T-helper 17 cell (primary cell): Measurements from ENCODE around the gene SEMA7A. TPM values are rescaled to one million over a fixed set of nuclear protein-coding genes. Genes with fewer than 3 reads are reported as not detected.

Source experiments
- ATAC-seq: fragments of 150-1000 bp; cut with Tn5 transposase; 2 replicates; pipeline ENCODE4 v1.10.0; 2021; ENCODE audit warnings: mild to moderate bottlenecking, moderate library complexity
- DNase-seq, 3 donors: peaks; one replicate each; pipeline versions ENCODE4 v3.0.0 to v3.0.0-alpha.2; 2020 to 2021
- H3K9me3 ChIP-seq: one replicate; pipeline ENCODE4 v1.7.0; 2013; ENCODE audit warnings: low read length, mild to moderate bottlenecking; ENCODE audit not compliant: control insufficient read depth, poor library complexity, severe bottlenecking
- H3K27ac Mint-ChIP-seq: one replicate; pipeline ENCODE4 v1.8.0; 2022; ENCODE audit warnings: mild to moderate bottlenecking, moderate library complexity, mixed read lengths
- H3K27me3 Mint-ChIP-seq: one replicate; pipeline ENCODE4 v1.8.0; 2022; ENCODE audit warnings: mixed read lengths
- H3K36me3 Mint-ChIP-seq: one replicate; pipeline ENCODE4 v1.8.0; 2022; ENCODE audit warnings: low read depth, mixed read lengths
- H3K4me1 Mint-ChIP-seq: one replicate; pipeline ENCODE4 v1.8.0; 2022; ENCODE audit warnings: mild to moderate bottlenecking, mixed read lengths
- H3K4me3 Mint-ChIP-seq: one replicate; pipeline ENCODE4 v1.8.0; 2022; ENCODE audit warnings: mild to moderate bottlenecking, moderate library complexity, mixed read lengths
- total RNA-seq, 4 donors: library from RNA in 2 of 4; stranded (reverse) in 2 of 4; gene quantifications; one replicate each; pipeline ENCODE4 v1.2.3 and lab custom pipeline; 2022 to 2026

SEMA7A gene
- total RNA-seq, 2 donors from 2014 or later, result 2.2 to 3.6 TPM

DNA sequence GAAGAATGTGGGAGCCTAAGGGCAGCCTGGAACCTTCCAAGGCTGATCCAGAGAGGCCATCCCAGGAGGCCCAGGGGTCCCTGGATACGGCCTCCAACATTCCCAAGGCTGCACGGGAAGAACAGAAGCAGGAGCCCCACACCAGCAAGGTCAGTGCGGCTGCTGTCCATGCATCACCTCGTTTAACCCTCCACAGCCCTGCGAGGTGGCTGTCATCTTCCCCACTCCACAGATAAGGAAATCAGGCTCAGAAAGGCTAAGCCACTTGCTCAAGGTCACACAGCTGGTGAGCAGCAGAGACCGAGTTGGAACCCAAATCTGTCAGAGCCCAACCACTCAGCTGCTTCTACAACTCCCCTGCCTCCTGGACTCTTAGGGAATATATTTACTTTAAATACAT is 21.6 kb downstream of the SEMA7A start:
- Mint-ChIP-seq H3K4me3 (no peak overlapping the region), H3K36me3 (peaks cover 11% of the 10 kb centered on the region), H3K27ac (no peak overlapping the region), H3K4me1 (peaks cover 9% of the 10 kb centered on the region), H3K27me3 (no peaks in the 10 kb centered on the region)
- no peaks in the 10 kb centered on the region for H3K9me3 ChIP-seq
- no peak for ATAC-seq
- DNase-seq, result no peak

DNA sequence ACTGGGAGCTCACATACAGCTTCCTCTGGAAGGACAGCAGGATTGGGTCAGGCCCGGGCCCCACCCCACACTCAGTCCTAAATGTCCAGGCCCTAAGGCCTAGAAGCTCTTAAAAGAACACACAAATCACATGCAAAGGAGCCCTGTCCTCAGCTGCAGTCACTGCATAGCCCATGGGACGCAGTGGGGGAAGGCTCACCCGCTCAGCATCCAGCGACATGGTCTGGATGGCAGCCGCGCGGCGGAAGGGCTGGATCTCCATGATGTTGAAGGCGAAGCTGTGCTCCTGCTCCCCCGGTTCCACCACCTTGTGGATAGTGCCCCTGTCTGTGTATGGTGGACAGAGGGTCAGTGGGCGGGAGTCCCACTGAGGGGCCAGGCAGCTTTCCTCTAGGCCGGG is 22.1 kb downstream of the SEMA7A start:
- Mint-ChIP-seq H3K4me3 (no peak overlapping the region), H3K36me3 (peaks cover 11% of the 10 kb centered on the region), H3K27me3 (peaks cover 2% of the 10 kb centered on the region), H3K27ac (no peak overlapping the region), H3K4me1 (peaks cover 9% of the 10 kb centered on the region)
- no peaks in the 10 kb centered on the region for H3K9me3 ChIP-seq
- no peak for DNase-seq
- ATAC-seq, result no peak

- Mint-ChIP-seq H3K36me3 (peaks cover 5% of the 10 kb centered on the region), H3K4me1 (peaks cover 6% of the 10 kb centered on the region), H3K4me3 (no peak overlapping the region), H3K27me3 (peaks cover 7% of the 10 kb centered on the region), H3K27ac (no peak overlapping the region)
- H3K9me3 ChIP-seq, result no peaks in the 10 kb centered on the region
- DNase-seq (no peak), ATAC-seq (no peak)
These were observed 23.3 kb downstream of the SEMA7A start for GRCh38 chr15:74410502-74410901.

GRCh38 chr15:74409225-74409624 is 24.5 kb downstream of the SEMA7A start:
- Mint-ChIP-seq H3K27ac (no peak overlapping the region), H3K4me3 (no peak overlapping the region), H3K4me1 (peaks cover 6% of the 10 kb centered on the region), H3K27me3 (peaks cover 7% of the 10 kb centered on the region), H3K36me3 (peaks cover under 1% of the 10 kb centered on the region)
- no peak for DNase-seq
- no peak for ATAC-seq
- H3K9me3 ChIP-seq, result no peaks in the 10 kb centered on the region

GRCh38 chr15:74408815-74409214 is 24.9 kb downstream of the SEMA7A start:
- no peaks in the 10 kb centered on the region for H3K9me3 ChIP-seq
- Mint-ChIP-seq H3K36me3 (no peaks in the 10 kb centered on the region), H3K27ac (no peak overlapping the region), H3K4me1 (peaks cover 6% of the 10 kb centered on the region), H3K4me3 (no peak overlapping the region), H3K27me3 (peaks cover 7% of the 10 kb centered on the region)
- DNase-seq, result no peak
- no peak for ATAC-seq

DNA sequence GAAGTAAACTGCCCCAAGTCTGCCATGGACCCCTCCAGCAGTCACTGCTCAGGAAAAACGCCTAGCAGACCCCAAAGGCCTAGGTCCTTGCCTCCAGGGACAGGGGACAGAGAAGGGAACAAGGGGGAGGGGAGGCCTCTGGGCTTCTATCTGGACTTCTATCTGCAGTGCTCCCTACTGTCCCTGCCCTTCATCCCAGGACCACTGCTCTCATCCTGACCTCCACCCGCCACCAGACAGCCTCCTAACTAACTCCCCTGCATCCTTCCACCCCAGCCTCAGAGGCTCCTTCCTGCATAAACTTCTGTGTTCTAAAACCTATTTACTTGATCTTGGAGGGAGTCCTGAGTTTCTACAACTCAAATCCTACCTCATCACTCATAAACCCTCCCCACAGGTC is 25.4 kb downstream of the SEMA7A start:
- ATAC-seq (no peak), DNase-seq (no peak)
- Mint-ChIP-seq H3K4me3 (no peak overlapping the region), H3K36me3 (no peaks in the 10 kb centered on the region), H3K27ac (no peak overlapping the region), H3K4me1 (peaks cover 8% of the 10 kb centered on the region), H3K27me3 (peaks cover 7% of the 10 kb centered on the region)
- H3K9me3 ChIP-seq, result no peaks in the 10 kb centered on the region

DNA sequence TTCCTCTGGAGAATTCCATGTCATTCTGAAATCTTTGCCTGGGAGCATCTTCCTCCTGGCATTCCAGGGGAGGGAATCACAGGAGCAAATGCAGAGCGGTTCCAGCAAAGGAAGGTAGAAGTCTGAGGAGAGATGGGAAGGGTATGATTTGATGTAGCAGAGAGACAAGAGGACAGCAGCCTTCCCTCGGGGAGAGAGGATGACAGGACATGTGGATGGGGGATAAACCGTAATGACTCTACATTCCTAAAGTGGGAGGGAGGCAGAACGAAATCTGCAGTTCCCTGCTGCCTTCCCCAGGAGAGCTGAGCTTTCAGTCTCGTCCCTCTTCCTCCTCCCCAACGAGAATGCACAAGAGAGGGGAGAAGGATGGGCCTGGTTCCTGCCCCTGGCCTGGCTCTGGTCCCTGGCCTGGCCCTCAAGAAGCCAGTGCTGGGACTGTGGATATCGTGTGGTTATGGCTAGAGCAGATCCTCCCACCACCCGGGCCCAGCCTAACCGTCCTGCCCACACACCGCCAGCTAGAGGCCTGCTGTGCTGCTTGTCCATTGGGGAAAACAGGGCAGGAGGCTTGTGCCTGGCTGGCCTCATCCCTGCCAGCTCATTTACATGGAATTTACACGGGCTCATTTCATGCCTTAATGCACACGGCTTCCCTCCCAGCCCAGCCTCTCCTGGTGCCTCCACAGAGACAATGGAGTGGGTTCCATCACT is 26.6 kb downstream of the SEMA7A start:
- Mint-ChIP-seq H3K4me1 (peaks cover 20% of the 10 kb centered on the region), H3K27ac (no peak overlapping the region), H3K4me3 (no peak overlapping the region), H3K36me3 (no peaks in the 10 kb centered on the region), H3K27me3 (peaks cover 7% of the 10 kb centered on the region)
- ATAC-seq, result no peak
- DNase-seq, result no peak
- no peaks in the 10 kb centered on the region for H3K9me3 ChIP-seq

GRCh38 chr15:74406517-74406916 is 27.2 kb downstream of the SEMA7A start:
- Mint-ChIP-seq H3K27me3 (peaks cover 7% of the 10 kb centered on the region), H3K4me3 (no peak overlapping the region), H3K27ac (no peak overlapping the region), H3K4me1 (peaks cover 26% of the 10 kb centered on the region), H3K36me3 (no peaks in the 10 kb centered on the region)
- ATAC-seq, result no peak
- H3K9me3 ChIP-seq, result no peaks in the 10 kb centered on the region
- no peak for DNase-seq

GRCh38 chr15:74405823-74406222 is 27.9 kb downstream of the SEMA7A start:
- no peak overlapping the region for H3K27ac Mint-ChIP-seq
- H3K9me3 ChIP-seq, result no peaks in the 10 kb centered on the region
- no peak for ATAC-seq
- peaks cover 7% of the 10 kb centered on the region for H3K27me3 Mint-ChIP-seq
- no peak overlapping the region for H3K4me3 Mint-ChIP-seq
- no peaks in the 10 kb centered on the region for H3K36me3 Mint-ChIP-seq
- no peak for DNase-seq
- H3K4me1 Mint-ChIP-seq, result peaks cover 30% of the 10 kb centered on the region

GRCh38 chr15:74403991-74404563 is 29.7 kb downstream of the SEMA7A start:
- peaks cover 37% of the 10 kb centered on the region for H3K4me1 Mint-ChIP-seq
- ATAC-seq (no peak), DNase-seq (no peak)
- H3K27me3 Mint-ChIP-seq, result peaks cover 7% of the 10 kb centered on the region
- peak overlapping the region; percentile 71 for H3K27ac Mint-ChIP-seq
- H3K36me3 Mint-ChIP-seq, result no peaks in the 10 kb centered on the region
- H3K9me3 ChIP-seq, result no peaks in the 10 kb centered on the region
- H3K4me3 Mint-ChIP-seq, result no peak overlapping the region

DNA sequence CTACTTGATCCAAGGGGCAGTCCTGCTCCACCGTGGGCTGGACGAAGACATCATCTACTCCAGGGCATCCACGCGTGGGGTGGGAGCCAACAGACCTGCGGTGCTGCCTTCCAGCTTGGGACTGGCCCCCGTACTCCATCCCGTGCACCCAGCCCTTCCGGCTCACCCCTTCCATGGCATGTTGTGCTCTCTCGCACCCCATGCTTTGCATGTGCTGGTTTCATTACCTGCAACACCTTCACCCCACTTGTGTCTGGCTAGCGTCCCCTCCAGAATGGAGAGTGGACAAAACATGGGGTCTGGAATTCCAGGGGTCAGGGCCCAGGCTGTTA is 30.2 kb downstream of the SEMA7A start:
- peaks cover 35% of the 10 kb centered on the region for H3K4me1 Mint-ChIP-seq
- peak overlapping the region; percentile 68 for H3K4me3 Mint-ChIP-seq
- H3K9me3 ChIP-seq, result no peaks in the 10 kb centered on the region

DNA sequence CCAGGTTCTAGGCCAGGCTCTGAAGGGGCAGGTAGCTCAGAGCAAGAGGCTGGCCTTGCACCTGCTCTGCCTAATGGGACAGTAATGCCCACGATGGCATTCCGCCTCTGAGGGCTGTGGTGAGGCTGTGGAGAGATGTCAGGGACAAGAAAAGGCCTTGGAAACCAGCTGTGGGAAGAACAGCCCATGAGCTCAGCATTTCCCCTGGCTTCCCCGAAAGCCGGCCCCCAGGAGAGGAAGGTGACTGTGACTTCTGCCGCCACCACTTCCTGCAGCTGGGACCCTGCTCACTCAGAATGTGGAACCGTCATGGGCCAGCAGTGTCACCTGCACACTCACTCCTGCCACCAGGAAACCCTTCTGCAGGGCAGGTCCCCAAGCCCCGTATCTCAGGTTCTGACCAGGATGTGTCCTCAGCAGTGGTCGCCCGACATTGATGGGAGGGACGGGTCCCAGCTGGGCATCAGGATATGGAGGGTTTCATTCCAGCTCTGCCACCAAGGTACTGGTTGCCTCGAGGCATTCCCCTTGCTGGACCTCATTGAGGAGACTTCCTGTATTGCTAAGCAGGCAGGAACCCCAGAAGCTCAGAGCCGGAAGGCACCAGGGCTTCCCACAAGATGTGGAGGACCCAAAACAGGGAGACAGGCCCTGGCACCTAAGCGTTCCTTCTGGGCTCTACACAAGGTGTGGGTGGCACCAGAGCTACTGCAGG is 30.7 kb downstream of the SEMA7A start:
- H3K4me1 Mint-ChIP-seq, result peaks cover 33% of the 10 kb centered on the region
- H3K9me3 ChIP-seq, result no peaks in the 10 kb centered on the region
- ATAC-seq, result peak; percentile 78
- no peak for DNase-seq
- H3K27me3 Mint-ChIP-seq, result peaks cover 7% of the 10 kb centered on the region
- H3K36me3 Mint-ChIP-seq, result no peaks in the 10 kb centered on the region
- H3K27ac Mint-ChIP-seq, result peak overlapping the region; percentile 71
- H3K4me3 Mint-ChIP-seq, result peak overlapping the region; percentile 68

More for the DNA sequence above, 30.2 kb downstream of the SEMA7A start:
- Mint-ChIP-seq H3K27me3 (peaks cover 7% of the 10 kb centered on the region), H3K27ac (peak overlapping the region; percentile 71), H3K36me3 (no peaks in the 10 kb centered on the region)
- DNase-seq (no peak), ATAC-seq (peak; percentile 10)

- no peaks in the 10 kb centered on the region for H3K9me3 ChIP-seq
- Mint-ChIP-seq H3K4me1 (peaks cover 33% of the 10 kb centered on the region), H3K4me3 (peak overlapping the region; percentile 68), H3K27ac (peak overlapping the region; percentile 71), H3K36me3 (no peaks in the 10 kb centered on the region), H3K27me3 (peaks cover 7% of the 10 kb centered on the region)
- ATAC-seq (no peak), DNase-seq (no peak)
These were observed 31.4 kb downstream of the SEMA7A start for GRCh38 chr15:74402337-74402841.
